Uterus (tissue), 4 donors: Measurements from ENCODE around the gene SYCE3. TPM values are rescaled to one million over a fixed set of nuclear protein-coding genes. Genes with fewer than 3 reads are reported as not detected.

Source experiments
- DNase-seq, 2 donors: peaks; one replicate each; pipeline ENCODE4 v3.0.0-alpha.2; 2019 to 2020
- H3K27ac ChIP-seq, 2 donors: fragments of 200-600 bp; sonication (generic); 1 replicate in 1 of 2; 2 replicates in 1 of 2; pipeline ENCODE4 v1.5.1; 2016 to 2018
- H3K27me3 ChIP-seq, 2 donors: fragments of 200-600 bp; sonication (generic); one replicate each; pipeline ENCODE4 v1.5.1; 2018 to 2019; ENCODE audit warnings: control low read depth in 1 of 2
- H3K36me3 ChIP-seq, 2 donors: fragments of 200-600 bp; sonication (generic); one replicate each; pipeline ENCODE4 v1.5.1; 2019; ENCODE audit warnings: control low read depth in 1 of 2
- H3K4me1 ChIP-seq, 2 donors: fragments of 200-600 bp; sonication (generic); one replicate each; pipeline ENCODE4 v1.5.1; 2018 to 2019; ENCODE audit warnings: control low read depth in 1 of 2
- H3K4me3 ChIP-seq, 2 donors: fragments of 200-600 bp; sonication (generic); 1 replicate in 1 of 2; 2 replicates in 1 of 2; pipeline ENCODE4 v1.5.1; 2018 to 2019; ENCODE audit warnings: mild to moderate bottlenecking in 1 of 2
- H3K9me3 ChIP-seq, 2 donors: fragments of 200-600 bp; sonication (generic); one replicate each; pipeline ENCODE4 v1.5.1; 2019; ENCODE audit warnings: control low read depth in 1 of 2
- POLR2A ChIP-seq, 2 donors: fragments of 450-650 bp; IDR thresholded peaks; one replicate each; pipeline ENCODE4 v1.6.1; 2016; ENCODE audit warnings: antibody characterized with exemption in 2 of 2, mild to moderate bottlenecking in 1 of 2, moderate library complexity in 1 of 2
- intact Hi-C: fragments of 100-400 bp; cut with DNase I; formaldehyde crosslinking; loops from one replicate; pipeline ENCODE4 v1.15.1; 2023; ENCODE audit warnings: low total_unique reads
- total RNA-seq, 4 donors: library from RNA; depleted of rRNA in 3 of 4; stranded (reverse); fragments of >200 nt in 3 of 4; gene quantifications; one replicate each; pipeline versions ENCODE4 v1.1.0 to v1.2.4, GENCODE V29; 2014 to 2023
- TF ChIP-seq, protein P1 (sequence below), 4 experiments: fragments of 200-600 bp in 2 of 4; fragments of 450-650 bp in 2 of 4; sonication (generic) in 2 of 4; IDR thresholded peaks; one replicate each; pipeline ENCODE4 v1.5.1; 2016 to 2019; ENCODE audit warnings: antibody characterized with exemption in 4 of 4, mild to moderate bottlenecking in 2 of 4, moderate library complexity in 1 of 4
- donor health status: DM: yes; HTN: yes; CAD: no.

Gene SYCE3
- total RNA-seq, 4 donors from 2014 or later: not detected

DNA sequence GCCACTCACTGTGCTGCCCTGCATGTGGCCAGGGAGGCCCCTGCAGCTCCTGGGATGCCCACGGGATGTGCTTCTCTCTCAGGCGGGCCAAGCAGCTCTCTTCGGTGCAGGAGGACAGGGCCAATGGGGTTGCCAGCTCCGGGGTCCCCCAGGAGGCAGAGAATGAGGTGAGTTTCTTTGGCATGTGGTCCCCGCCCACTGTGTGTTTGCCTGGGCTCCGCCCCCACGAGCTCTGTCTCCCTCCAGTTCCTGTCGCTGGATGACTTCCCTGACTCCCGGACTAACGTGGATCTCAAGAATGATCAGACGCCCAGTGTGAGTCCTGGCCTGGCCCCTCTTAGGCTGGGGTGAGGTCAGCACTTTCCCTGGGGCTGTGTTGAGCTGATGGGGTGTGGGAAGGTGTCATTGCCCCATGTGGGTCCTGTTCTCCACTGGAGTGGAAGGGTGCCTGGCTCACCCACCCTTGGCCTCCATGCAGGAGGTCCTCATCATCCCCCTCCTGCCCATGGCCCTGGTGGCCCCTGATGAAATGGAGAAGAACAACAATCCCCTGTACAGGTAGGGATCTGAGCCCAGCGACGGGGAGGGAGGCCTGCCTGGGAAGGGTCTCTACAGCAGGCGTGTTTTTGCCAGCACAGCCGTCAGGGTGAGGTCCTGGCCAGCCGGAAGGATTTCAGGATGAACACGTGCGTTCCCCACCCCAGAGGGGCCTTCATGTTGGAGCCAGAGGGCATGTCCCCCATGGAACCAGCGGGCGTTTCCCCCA lies 45.0 kb downstream of the SYCE3 start:
- intact Hi-C loops: no loop called here
- no peak for DNase-seq
- Histone ChIP-seq H3K36me3 (no peaks in the 10 kb centered on the region), H3K9me3 (no peaks in the 10 kb centered on the region), H3K27ac (no peak overlapping the region), H3K4me3 (no peak overlapping the region), H3K27me3 (no peaks in the 10 kb centered on the region), H3K4me1 (no peaks in the 10 kb centered on the region)
- no peak for TF ChIP-seq POLR2A (IDR thresholded peaks at IDR 0.05)

DNA sequence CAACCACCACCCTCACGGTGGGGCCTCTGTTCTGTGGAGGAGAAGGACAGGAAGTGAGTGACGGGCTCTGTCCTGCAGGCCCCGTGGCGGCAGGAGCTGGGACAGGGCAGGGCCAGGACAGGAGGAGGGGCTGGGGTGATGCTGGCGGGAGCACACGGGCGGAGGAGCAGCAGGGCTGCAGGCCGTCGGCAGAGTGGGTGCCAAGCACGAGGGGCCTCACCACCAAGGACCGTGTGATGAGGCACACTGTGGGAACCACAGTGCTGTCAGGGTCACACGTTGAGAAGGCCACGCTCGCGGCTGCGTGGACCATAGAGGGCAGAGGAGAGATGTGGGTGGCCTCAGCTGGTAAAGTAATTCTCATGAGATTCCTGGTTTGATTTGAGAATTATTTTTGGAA lies 45.8 kb downstream of the SYCE3 start:
- Histone ChIP-seq H3K4me3 (no peak overlapping the region), H3K4me1 (no peaks in the 10 kb centered on the region), H3K9me3 (no peaks in the 10 kb centered on the region), H3K27me3 (no peaks in the 10 kb centered on the region), H3K27ac (no peak overlapping the region), H3K36me3 (no peaks in the 10 kb centered on the region)
- no peak for DNase-seq
- TF ChIP-seq, protein P1, sequence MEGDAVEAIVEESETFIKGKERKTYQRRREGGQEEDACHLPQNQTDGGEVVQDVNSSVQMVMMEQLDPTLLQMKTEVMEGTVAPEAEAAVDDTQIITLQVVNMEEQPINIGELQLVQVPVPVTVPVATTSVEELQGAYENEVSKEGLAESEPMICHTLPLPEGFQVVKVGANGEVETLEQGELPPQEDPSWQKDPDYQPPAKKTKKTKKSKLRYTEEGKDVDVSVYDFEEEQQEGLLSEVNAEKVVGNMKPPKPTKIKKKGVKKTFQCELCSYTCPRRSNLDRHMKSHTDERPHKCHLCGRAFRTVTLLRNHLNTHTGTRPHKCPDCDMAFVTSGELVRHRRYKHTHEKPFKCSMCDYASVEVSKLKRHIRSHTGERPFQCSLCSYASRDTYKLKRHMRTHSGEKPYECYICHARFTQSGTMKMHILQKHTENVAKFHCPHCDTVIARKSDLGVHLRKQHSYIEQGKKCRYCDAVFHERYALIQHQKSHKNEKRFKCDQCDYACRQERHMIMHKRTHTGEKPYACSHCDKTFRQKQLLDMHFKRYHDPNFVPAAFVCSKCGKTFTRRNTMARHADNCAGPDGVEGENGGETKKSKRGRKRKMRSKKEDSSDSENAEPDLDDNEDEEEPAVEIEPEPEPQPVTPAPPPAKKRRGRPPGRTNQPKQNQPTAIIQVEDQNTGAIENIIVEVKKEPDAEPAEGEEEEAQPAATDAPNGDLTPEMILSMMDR (IDR thresholded peaks at IDR 0.05): no peak
- no peak for TF ChIP-seq POLR2A (IDR thresholded peaks at IDR 0.05)
- intact Hi-C loops: no loop called here

DNA sequence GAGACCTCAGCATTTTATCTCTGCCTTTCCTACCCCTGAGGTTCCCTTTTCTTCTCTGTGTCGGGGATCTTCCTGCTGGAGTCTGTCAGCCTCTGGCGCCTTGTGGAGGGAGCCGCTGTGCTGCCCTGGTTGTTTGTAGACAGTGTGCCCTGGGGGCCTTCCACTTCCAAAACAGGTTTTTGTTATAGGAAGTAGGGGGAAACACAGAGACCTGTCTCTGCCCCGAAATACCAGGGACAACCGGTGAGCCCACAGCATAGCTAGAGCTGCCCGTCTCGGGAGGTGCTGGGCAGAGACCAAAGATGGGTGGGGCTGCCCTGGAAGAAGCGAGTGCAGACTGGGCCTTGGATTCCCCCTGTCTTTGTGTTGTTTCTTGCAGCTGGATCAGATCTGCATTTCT lies 46.7 kb downstream of the SYCE3 start:
- Histone ChIP-seq H3K4me3 (no peak overlapping the region), H3K36me3 (no peaks in the 10 kb centered on the region), H3K27ac (no peak overlapping the region), H3K9me3 (no peaks in the 10 kb centered on the region), H3K4me1 (no peaks in the 10 kb centered on the region), H3K27me3 (no peaks in the 10 kb centered on the region)
- no peak for DNase-seq
- TF ChIP-seq, protein P1 (IDR thresholded peaks at IDR 0.05): no peak
- TF ChIP-seq POLR2A (IDR thresholded peaks at IDR 0.05): no peak
- intact Hi-C loops: no loop called here

DNA sequence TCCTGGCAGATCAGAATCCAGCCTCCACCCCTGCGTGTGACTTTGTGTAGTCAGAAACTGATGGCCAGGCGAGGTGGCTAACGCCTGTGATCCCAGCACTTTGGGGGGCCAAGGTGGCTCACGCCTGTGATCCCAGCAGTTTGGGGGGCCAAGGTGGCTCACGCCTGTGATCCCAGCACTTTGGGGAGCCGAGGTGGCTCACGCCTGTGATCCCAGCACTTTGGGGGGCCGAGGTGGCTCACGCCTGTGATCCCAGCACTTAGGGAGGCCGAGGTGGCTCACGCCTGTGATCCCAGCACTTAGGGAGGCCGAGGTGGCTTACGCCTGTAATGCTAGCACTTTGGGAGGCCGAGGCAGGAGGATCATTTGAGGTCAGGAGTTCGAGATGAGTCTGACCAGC lies 49.5 kb downstream of the SYCE3 start:
- H3K27ac ChIP-seq: no peak overlapping the region
- no peaks in the 10 kb centered on the region for H3K4me1 ChIP-seq
- no peaks in the 10 kb centered on the region for H3K27me3 ChIP-seq
- no peak for DNase-seq
- no peak overlapping the region for H3K4me3 ChIP-seq
- no peak for TF ChIP-seq POLR2A (IDR thresholded peaks at IDR 0.05)
- TF ChIP-seq, protein P1 (IDR thresholded peaks at IDR 0.05): no peak
- H3K36me3 ChIP-seq: no peaks in the 10 kb centered on the region
- no peaks in the 10 kb centered on the region for H3K9me3 ChIP-seq
- intact Hi-C loops: loop anchor here (5.0 kb wide), 1 partner anchor 39 kb away; no protein-coding TSS in a partner anchor

DNA sequence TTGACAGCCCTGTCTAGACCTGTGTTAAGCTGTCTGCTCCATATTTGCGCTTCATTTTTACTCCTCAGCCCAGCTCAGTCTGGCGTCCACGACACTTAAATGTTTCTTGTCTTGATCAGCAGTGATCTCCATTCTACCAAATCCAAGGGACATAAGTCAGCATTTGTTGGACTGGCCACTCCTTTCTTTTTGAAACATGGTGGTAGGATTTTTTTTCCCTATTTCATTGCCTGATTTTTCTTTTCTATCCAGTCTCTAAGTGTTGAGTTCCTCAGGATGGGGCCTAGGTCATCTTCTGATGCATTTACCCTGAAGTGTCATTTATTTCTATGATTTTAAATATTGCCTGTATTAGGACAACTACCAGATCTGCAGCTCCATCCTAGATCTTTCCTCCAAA lies 53.8 kb downstream of the SYCE3 start:
- H3K27ac ChIP-seq: peak overlapping the region; percentile 87 to 90
- H3K9me3 ChIP-seq: no peaks in the 10 kb centered on the region
- intact Hi-C loops: loop anchor here (10.0 kb wide), 1 partner anchor 234 kb away; the partner anchor contains the start of gene MAPK11
- peaks cover 3 to 13% of the 10 kb centered on the region in 2 donors for H3K4me1 ChIP-seq
- peak overlapping the region; percentile 59 to 78 for H3K4me3 ChIP-seq
- H3K27me3 ChIP-seq: no peaks in the 10 kb centered on the region
- no peak for TF ChIP-seq POLR2A (IDR thresholded peaks at IDR 0.05)
- TF ChIP-seq, protein P1 (IDR thresholded peaks at IDR 0.05): no peak
- no peaks in the 10 kb centered on the region for H3K36me3 ChIP-seq
- DNase-seq: no peak
